GM12878 (cell line): ENCODE data around the gene ABITRAM. TPM values are rescaled to one million over a fixed set of nuclear protein-coding genes. Genes with fewer than 3 reads are reported as not detected.

Experiments
- ATAC-seq: fragments of 200-7000 bp; cut with Tn5 transposase; 3 replicates; pipeline ENCODE4 v1.9.1; 2020; ENCODE audit warnings: mild to moderate bottlenecking, moderate library complexity
- BruUV-seq: library from RNA; stranded (reverse); fragments of 400-500 nt; replicated peaks from 2 replicates; lab custom pipeline; 2021; lab: Mats Ljungman, UMichigan
- CTCF ChIA-PET: fragments of 300-600 bp; sonication (Branson Sonifier 250); formaldehyde crosslinking; extraction: SDS; loops from one replicate; lab custom pipeline; 2021; ENCODE audit warnings: inconsistent platforms; lab: Yijun Ruan, JAX
- POLR2A ChIA-PET: fragments of 350-600 bp; formaldehyde crosslinking; extraction: SDS; loops from one replicate; lab custom pipeline; 2021; ENCODE audit warnings: inconsistent platforms; lab: Charles Lee
- RAD21 ChIA-PET: fragments of 300-600 bp; sonication (Branson Sonifier 250); formaldehyde crosslinking; loops from one replicate; lab custom pipeline; 2023; ENCODE audit warnings: antibody characterized with exemption; ENCODE audit not compliant: unreplicated experiment; lab: Charles Lee
- SMC1A ChIA-PET: fragments of 300-600 bp; sonication (Branson Sonifier 250); formaldehyde crosslinking; loops from one replicate; lab custom pipeline; 2023; ENCODE audit not compliant: unreplicated experiment, uncharacterized antibody; lab: Charles Lee
- DNase-seq: peaks from one replicate; pipeline ENCODE4 v3.0.0-alpha.2; 2011; ENCODE audit warnings: low read depth, low spot score
- FAIRE-seq: peaks from 3 replicates; lab custom pipeline; 2011; peaks lifted over from hg19 to GRCh38; lab: Jason Lieb, UNC
- H2AFZ ChIP-seq: 2 replicates; pipeline ENCODE4 v1.6.0; 2011; ENCODE audit warnings: low read depth, low read length, control low read depth; ENCODE audit not compliant: control insufficient read depth
- H3K27ac ChIP-seq: 2 replicates; pipeline ENCODE4 v1.5.1; 2011; ENCODE audit warnings: control low read depth; ENCODE audit not compliant: control insufficient read depth, insufficient read depth
- H3K27me3 ChIP-seq, 2 experiments: replicated peaks in 1 of 2; 2 replicates each; pipeline versions ENCODE4 v1.6.0 to v1.6.1; 2011; ENCODE audit warnings: low read length in 1 of 2; ENCODE audit not compliant: control insufficient read depth in 2 of 2, insufficient read depth in 2 of 2
- H3K36me3 ChIP-seq, 2 experiments: 2 replicates each; pipeline ENCODE4 v1.5.1; 2011; ENCODE audit warnings: low read length in 1 of 2; ENCODE audit not compliant: control insufficient read depth in 2 of 2, insufficient read depth in 2 of 2
- H3K4me1 ChIP-seq: 2 replicates; pipeline ENCODE4 v1.6.1; 2011; ENCODE audit warnings: mild to moderate bottlenecking, low read length, moderate library complexity, mixed read lengths; ENCODE audit not compliant: control insufficient read depth, insufficient read depth
- H3K4me2 ChIP-seq: 2 replicates; pipeline ENCODE4 v1.6.0; 2011; ENCODE audit warnings: control low read depth; ENCODE audit not compliant: control insufficient read depth, insufficient read depth
- H3K4me3 ChIP-seq: fragments of 200-600 bp; sonication (generic); 2 replicates; pipeline ENCODE4 v1.5.1; 2016
- H3K79me2 ChIP-seq: 2 replicates; pipeline ENCODE4 v1.6.0; 2011; ENCODE audit warnings: low read length; ENCODE audit not compliant: control insufficient read depth, insufficient read depth
- H3K9ac ChIP-seq: 2 replicates; pipeline ENCODE4 v1.8.0; 2011; ENCODE audit warnings: low read length, control low read depth, mixed read lengths; ENCODE audit not compliant: control insufficient read depth, insufficient read depth
- H3K9me3 ChIP-seq: replicated peaks from 3 replicates; pipeline ENCODE4 v1.5.1; 2011; ENCODE audit warnings: mild to moderate bottlenecking, low read length; ENCODE audit not compliant: control insufficient read depth, insufficient read depth
- H4K20me1 ChIP-seq: 2 replicates; pipeline ENCODE4 v1.6.0; 2011; ENCODE audit not compliant: control insufficient read depth, insufficient read depth
- CBX5 ChIP-seq: sonication (generic); IDR thresholded peaks from 2 replicates; pipeline ENCODE4 v1.6.1; 2016; ENCODE audit warnings: low read depth, moderate library complexity, mild to moderate bottlenecking, inconsistent platforms
- CREB1 ChIP-seq: IDR thresholded peaks from 2 replicates; pipeline ENCODE4 v1.6.1; 2012; ENCODE audit warnings: low read depth, mild to moderate bottlenecking, inconsistent platforms
- EED ChIP-seq: sonication (generic); IDR thresholded peaks from 2 replicates; pipeline ENCODE4 v1.6.1; 2016; ENCODE audit warnings: antibody characterized with exemption, low read depth
- ETV6 ChIP-seq, 2 experiments: fragments of 450-650 bp in 1 of 2; IDR thresholded peaks in 1 of 2; conservative IDR thresholded peaks in 1 of 2; 2 replicates each; pipeline ENCODE4 v1.6.1; 2014; ENCODE audit warnings: antibody characterized with exemption in 1 of 2, borderline replicate concordance in 1 of 2, low read depth in 1 of 2, mild to moderate bottlenecking in 1 of 2, moderate library complexity in 1 of 2
- MTA2 ChIP-seq: fragments of 450-650 bp; IDR thresholded peaks from 2 replicates; pipeline ENCODE4 v1.6.1; 2016; ENCODE audit warnings: low read depth, mild to moderate bottlenecking, moderate library complexity
- NFYB ChIP-seq: IDR thresholded peaks from 2 replicates; pipeline ENCODE4 v1.6.1; 2011; ENCODE audit warnings: low read depth, mild to moderate bottlenecking, low read length, improper control_type of control experiment, moderate library complexity; ENCODE audit not compliant: insufficient read depth
- NR2C1 ChIP-seq: fragments of 450-650 bp; IDR thresholded peaks from 2 replicates; pipeline ENCODE4 v1.6.1; 2017; ENCODE audit warnings: antibody characterized with exemption, mild to moderate bottlenecking, moderate library complexity
- SIX5 ChIP-seq: IDR thresholded peaks from 2 replicates; pipeline ENCODE4 v1.6.1; 2011; ENCODE audit warnings: mild to moderate bottlenecking, low read depth, low read length, moderate library complexity; ENCODE audit not compliant: severe bottlenecking
- SMAD1 ChIP-seq: fragments of 450-650 bp; IDR thresholded peaks from 2 replicates; pipeline ENCODE4 v1.6.1; 2018; ENCODE audit warnings: mild to moderate bottlenecking, low read depth; ENCODE audit not compliant: partially characterized antibody
- TCF12 ChIP-seq: IDR thresholded peaks from 2 replicates; pipeline ENCODE4 v1.6.1; 2011; ENCODE audit warnings: low read depth, mild to moderate bottlenecking, low read length
- WGBS: methylation state at CpG from one replicate; pipeline ENCODE4 v1.1.6; 2016; ENCODE audit warnings: low lambda C conversion rate; ENCODE audit not compliant: insufficient replicate concordance, insufficient coverage; ENCODE audit errors: missing lambda C conversion rate; 5-methylcytosine and 5-hydroxymethylcytosine counted together
- in situ Hi-C: fragments of 300-500 bp; cut with MboI; formaldehyde crosslinking; loops from 9 replicates; pipeline ENCODE4 v1.14.3; 2018; ENCODE audit warnings: mixed read lengths
- intact Hi-C: fragments of 100-400 bp; cut with micrococcal nuclease; formaldehyde crosslinking; loops from one replicate; pipeline ENCODE4 v1.14.2; 2022; ENCODE audit not compliant: unreplicated experiment
- polyA plus RNA-seq, 11 experiments: library from polyadenylated mRNA; depleted of rRNA in 4 of 11; unstranded in 6 of 11; stranded (reverse) in 5 of 11; fragments of >200 nt; fragmentation: Nextera tagmentation in 4 of 11; fragmentation: Illumina TruSeq in 1 of 11; extraction: Ambion mirVana in 4 of 11; extraction: Trizol in 1 of 11; gene quantifications; 1 replicate in 1 of 11; 2 replicates in 10 of 11; pipeline versions ENCODE4 v1.2.1 to v1.2.3, GENCODE V29; 2011 to 2016; ENCODE audit warnings: inconsistent platforms in 2 of 11, missing spikeins in 2 of 11, low read depth in 1 of 11
- total RNA-seq, 4 experiments: library from RNA; depleted of rRNA in 3 of 4; stranded (reverse); fragments of >200 nt in 3 of 4; fragmentation: Illumina TruSeq in 1 of 4; extraction: Trizol in 1 of 4; gene quantifications; 2 replicates each; pipeline versions ENCODE4 v1.2.1 to v1.2.3, GENCODE V29; 2013 to 2021
- TF ChIP-seq, protein P1 (sequence below): fragments of 450-650 bp; IDR thresholded peaks from 2 replicates; pipeline ENCODE4 v1.6.1; 2017; ENCODE audit warnings: mild to moderate bottlenecking
- TF ChIP-seq, protein P2 (sequence below): fragments of 450-650 bp; IDR thresholded peaks from 2 replicates; pipeline ENCODE4 v1.6.1; 2017; ENCODE audit warnings: borderline replicate concordance

Gene ABITRAM
- total and polyA plus RNA-seq, 10 of the 15 experiments (the other 5 are each of a cell fraction or from before 2014, with no cell fraction given) = 5.2 to 18.4 (median 10.6) TPM

DNA sequence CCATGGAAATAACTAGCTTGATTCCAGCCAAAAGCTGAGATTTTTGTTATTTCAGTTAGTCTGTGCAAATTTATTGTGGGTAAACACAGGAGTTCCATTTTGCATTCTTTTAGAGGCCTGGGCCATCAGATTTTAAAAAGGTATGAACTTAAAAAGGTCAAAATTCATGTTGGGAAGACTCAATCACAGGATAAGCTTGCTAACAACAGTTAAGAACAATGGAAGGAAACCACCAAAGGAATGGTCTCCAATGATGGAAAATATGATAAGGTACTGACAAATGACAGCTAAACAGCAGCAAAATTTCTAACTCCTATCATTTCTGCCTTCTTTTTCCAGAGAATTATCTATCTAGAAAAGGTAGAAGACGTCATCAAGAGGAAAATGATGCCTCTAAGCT, 16.0 kb downstream of the ABITRAM start:
- ChIA-PET POLR2A (no interaction called here), SMC1A (interaction anchor here (0.6 to 1.8 kb wide), 8 partner anchors 10 to 462 kb away, joined by 3 to 4 read pairs (median 3); no protein-coding TSS in a partner anchor), RAD21 (interaction anchor here (0.7 kb wide), 1 partner anchor 22 kb away, joined by 3 read pairs; no protein-coding TSS in a partner anchor), CTCF (interaction anchor here (0.6 to 1.7 kb wide), 5 partner anchors 8 to 1453 kb away, joined by 3 to 4 read pairs (median 3); no protein-coding TSS in a partner anchor)
- Histone ChIP-seq H3K79me2 (no peaks in the 10 kb centered on the region), H4K20me1 (no peaks in the 10 kb centered on the region), H3K4me2 (no peak overlapping the region), H3K36me3 (no peaks in the 10 kb centered on the region; a peak in 1 of 4 replicates), H3K4me1 (no peaks in the 10 kb centered on the region), H3K4me3 (no peak overlapping the region), H3K9ac (no peak overlapping the region), H3K9me3 (no peaks in the 10 kb centered on the region), H3K27ac (no peak overlapping the region), H3K27me3 (no peaks in the 10 kb centered on the region), H2AFZ (no peak overlapping the region)
- FAIRE-seq = no peak
- in situ Hi-C loops (no loop called here), intact Hi-C loops (loop anchor here (5.0 kb wide), 1 partner anchor 98 kb away; no protein-coding TSS in a partner anchor)
- ATAC-seq = no peak
- no peak for TF ChIP-seq SMAD1
- no peak for TF ChIP-seq NR2C1
- no peak for TF ChIP-seq CBX5
- TF ChIP-seq TCF12 = no peak
- TF ChIP-seq, protein P1, sequence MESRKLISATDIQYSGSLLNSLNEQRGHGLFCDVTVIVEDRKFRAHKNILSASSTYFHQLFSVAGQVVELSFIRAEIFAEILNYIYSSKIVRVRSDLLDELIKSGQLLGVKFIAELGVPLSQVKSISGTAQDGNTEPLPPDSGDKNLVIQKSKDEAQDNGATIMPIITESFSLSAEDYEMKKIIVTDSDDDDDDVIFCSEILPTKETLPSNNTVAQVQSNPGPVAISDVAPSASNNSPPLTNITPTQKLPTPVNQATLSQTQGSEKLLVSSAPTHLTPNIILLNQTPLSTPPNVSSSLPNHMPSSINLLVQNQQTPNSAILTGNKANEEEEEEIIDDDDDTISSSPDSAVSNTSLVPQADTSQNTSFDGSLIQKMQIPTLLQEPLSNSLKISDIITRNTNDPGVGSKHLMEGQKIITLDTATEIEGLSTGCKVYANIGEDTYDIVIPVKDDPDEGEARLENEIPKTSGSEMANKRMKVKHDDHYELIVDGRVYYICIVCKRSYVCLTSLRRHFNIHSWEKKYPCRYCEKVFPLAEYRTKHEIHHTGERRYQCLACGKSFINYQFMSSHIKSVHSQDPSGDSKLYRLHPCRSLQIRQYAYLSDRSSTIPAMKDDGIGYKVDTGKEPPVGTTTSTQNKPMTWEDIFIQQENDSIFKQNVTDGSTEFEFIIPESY = no peak
- TF ChIP-seq MTA2 = no peak
- no peak for TF ChIP-seq SIX5
- TF ChIP-seq EED = no peak
- no peak for TF ChIP-seq CREB1
- no peak for TF ChIP-seq ETV6 (conservative IDR thresholded peaks at IDR 0.05 in 1 of 2, IDR thresholded peaks at IDR 0.05 in 1 of 2; ENCODE audit: borderline replicate concordance in 1 of 2, low read depth in 1 of 2)
- TF ChIP-seq NFYB = no peak
- TF ChIP-seq, protein P2, sequence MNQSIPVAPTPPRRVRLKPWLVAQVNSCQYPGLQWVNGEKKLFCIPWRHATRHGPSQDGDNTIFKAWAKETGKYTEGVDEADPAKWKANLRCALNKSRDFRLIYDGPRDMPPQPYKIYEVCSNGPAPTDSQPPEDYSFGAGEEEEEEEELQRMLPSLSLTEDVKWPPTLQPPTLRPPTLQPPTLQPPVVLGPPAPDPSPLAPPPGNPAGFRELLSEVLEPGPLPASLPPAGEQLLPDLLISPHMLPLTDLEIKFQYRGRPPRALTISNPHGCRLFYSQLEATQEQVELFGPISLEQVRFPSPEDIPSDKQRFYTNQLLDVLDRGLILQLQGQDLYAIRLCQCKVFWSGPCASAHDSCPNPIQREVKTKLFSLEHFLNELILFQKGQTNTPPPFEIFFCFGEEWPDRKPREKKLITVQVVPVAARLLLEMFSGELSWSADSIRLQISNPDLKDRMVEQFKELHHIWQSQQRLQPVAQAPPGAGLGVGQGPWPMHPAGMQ = no peak
- DNase-seq = no peak
- BruUV-seq = no TSS peak
- 40% methylated on average over 1 of the region's 1 CpG for WGBS
